Left hindlimb (tissue), 1 donor: ENCODE measurements around the gene VPS26B.
"Not testable (repeated sequence)": the region's sequence is repeated elsewhere in the genome, so short reads cannot be mapped to it uniquely, and the experiment has no call there.

Experiments used
- DNase-seq: peaks from one replicate; pipeline ENCODE4 v3.0.0-alpha.2; 2018

Gene VPS26B

GRCh38 chr11:134260983-134261382, 36.5 kb downstream of the VPS26B start:
- no peak for DNase-seq

- DNase-seq, result no peak
Observed at GRCh38 chr11:134261626-134262488, 37.4 kb downstream of the VPS26B start.

- DNase-seq, result no peak
Observed at GRCh38 chr11:134264966-134265764, 40.7 kb downstream of the VPS26B start.

- DNase-seq, result no peak
Observed at GRCh38 chr11:134266440-134266839, 42.0 kb downstream of the VPS26B start.

- no peak for DNase-seq
Observed at GRCh38 chr11:134266841-134267251, 42.4 kb downstream of the VPS26B start.

- no peak for DNase-seq
Observed at GRCh38 chr11:134267461-134267860, 43.0 kb downstream of the VPS26B start.

- no peak for DNase-seq
Observed at GRCh38 chr11:134267966-134268365, 43.5 kb downstream of the VPS26B start.

GRCh38 chr11:134270250-134270714, 45.8 kb downstream of the VPS26B start:
- no peak for DNase-seq

- no peak for DNase-seq
Observed at GRCh38 chr11:134271978-134272377, 47.5 kb downstream of the VPS26B start.

GRCh38 chr11:134272381-134273316, 48.2 kb downstream of the VPS26B start:
- no peak for DNase-seq

GRCh38 chr11:134273317-134273712, 48.8 kb downstream of the VPS26B start:
- DNase-seq, result no peak

GRCh38 chr11:134275188-134275533, 50.7 kb downstream of the VPS26B start:
- no peak for DNase-seq

GRCh38 chr11:134275534-134276395, 51.3 kb downstream of the VPS26B start, which contains the start of gene GLB1L3:
Gene GLB1L3, plus strand, starts transcription at chr11:134276379. Its CDS starts 362 bp downstream, at chr11:134276741.
- no peak for DNase-seq

GRCh38 chr11:134276396-134277182, 52.1 kb downstream of the VPS26B start:
- no peak for DNase-seq

- no peak for DNase-seq
Observed at GRCh38 chr11:134277183-134278001, 52.9 kb downstream of the VPS26B start.

GRCh38 chr11:134278356-134278755, 53.9 kb downstream of the VPS26B start:
- DNase-seq, result no peak

- DNase-seq, result not testable (repeated sequence)
Observed at GRCh38 chr11:134281635-134282034, 57.2 kb downstream of the VPS26B start.

- no peak for DNase-seq
Observed at GRCh38 chr11:134282121-134283045, 57.9 kb downstream of the VPS26B start.
